Endothelial cell (in vitro differentiated cells): ENCODE measurements around the gene DEAF1. TPM values are rescaled to one million over a fixed set of nuclear protein-coding genes. Genes with fewer than 3 reads are reported as not detected.
"Not testable (repeated sequence)": the region's sequence is repeated elsewhere in the genome, so short reads cannot be mapped to it uniquely, and the experiment has no call there.

Experiments used
- DNase-seq: peaks from one replicate; pipeline ENCODE4 v3.0.0; 2021; ENCODE audit warnings: low spot score
- H3K27ac Mint-ChIP-seq: one replicate; pipeline ENCODE4 v1.8.0; 2021; ENCODE audit warnings: mixed read lengths, inconsistent platforms; ENCODE audit not compliant: unreplicated experiment
- H3K27me3 Mint-ChIP-seq: one replicate; pipeline ENCODE4 v1.8.0; 2021; ENCODE audit warnings: mild to moderate bottlenecking, moderate library complexity, mixed read lengths, inconsistent platforms; ENCODE audit not compliant: unreplicated experiment
- H3K36me3 Mint-ChIP-seq: one replicate; pipeline ENCODE4 v1.8.0; 2021; ENCODE audit warnings: mild to moderate bottlenecking, low read depth, mixed read lengths, inconsistent platforms; ENCODE audit not compliant: unreplicated experiment
- H3K4me1 Mint-ChIP-seq: one replicate; pipeline ENCODE4 v1.8.0; 2021; ENCODE audit warnings: mild to moderate bottlenecking, mixed read lengths, inconsistent platforms; ENCODE audit not compliant: unreplicated experiment
- H3K4me3 Mint-ChIP-seq: one replicate; pipeline ENCODE4 v1.8.0; 2021; ENCODE audit warnings: mild to moderate bottlenecking, mixed read lengths, inconsistent platforms; ENCODE audit not compliant: unreplicated experiment
- H3K9me3 Mint-ChIP-seq: one replicate; pipeline ENCODE4 v1.8.0; 2021; ENCODE audit warnings: mixed read lengths, inconsistent platforms; ENCODE audit not compliant: unreplicated experiment
- total RNA-seq: library from RNA; stranded (reverse); fragmentation: NEBNext Ultra II Directional; extraction: Animal tissue kit (Norgen Biotek cat#: 25700); gene quantifications from one replicate; pipeline ENCODE4 v1.2.1, GENCODE V29; 2021; ENCODE audit not compliant: unreplicated experiment
- TF ChIP-seq, protein P1 (sequence below): fragments of 200-600 bp; sonication (generic); IDR thresholded peaks from one replicate; pipeline ENCODE4 v1.5.0; 2021; ENCODE audit warnings: antibody characterized with exemption; ENCODE audit not compliant: unreplicated experiment

Gene DEAF1
- total RNA-seq, 1 donor from 2014 or later, result 118 TPM

DNA sequence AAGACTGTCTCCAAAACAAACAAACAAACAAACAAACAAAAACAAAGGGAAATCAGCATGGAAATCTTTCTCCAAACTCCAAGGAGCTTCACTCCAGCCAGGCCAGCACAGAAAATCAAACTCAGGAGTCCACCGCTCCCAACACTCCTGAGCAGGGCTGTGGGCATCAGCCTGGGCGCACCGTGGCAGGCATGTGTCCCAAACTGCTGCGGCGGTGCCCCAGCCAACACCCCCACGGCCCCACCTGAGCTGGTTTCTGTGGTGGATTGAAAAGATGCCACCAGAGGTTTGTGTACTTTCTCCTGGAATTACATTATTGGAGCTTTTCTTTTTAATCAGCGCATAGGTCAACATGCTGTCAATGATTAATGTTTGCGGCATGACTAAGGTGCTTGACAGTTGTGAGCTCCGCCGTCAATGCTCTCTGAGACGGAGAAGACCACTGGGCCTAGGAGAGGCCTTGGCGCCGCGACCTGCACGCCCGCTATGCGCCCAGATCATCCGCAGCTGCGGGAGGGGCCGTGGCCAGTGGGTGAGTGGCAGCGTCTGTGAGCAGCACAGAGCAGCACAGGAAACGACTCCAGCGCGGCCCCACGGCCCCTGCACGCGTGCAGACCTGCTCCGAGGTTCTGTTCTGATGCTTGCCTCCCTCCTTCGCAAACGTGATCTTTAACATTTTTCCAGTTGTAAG, 39.8 kb downstream of the DEAF1 start:
- no peaks in the 10 kb centered on the region for H3K9me3 Mint-ChIP-seq
- no peaks in the 10 kb centered on the region for H3K4me1 Mint-ChIP-seq
- peaks cover 11% of the 10 kb centered on the region for H3K27me3 Mint-ChIP-seq
- H3K36me3 Mint-ChIP-seq, result peaks cover 23% of the 10 kb centered on the region
- no peak for DNase-seq
- no peak overlapping the region for H3K4me3 Mint-ChIP-seq
- TF ChIP-seq, protein P1, sequence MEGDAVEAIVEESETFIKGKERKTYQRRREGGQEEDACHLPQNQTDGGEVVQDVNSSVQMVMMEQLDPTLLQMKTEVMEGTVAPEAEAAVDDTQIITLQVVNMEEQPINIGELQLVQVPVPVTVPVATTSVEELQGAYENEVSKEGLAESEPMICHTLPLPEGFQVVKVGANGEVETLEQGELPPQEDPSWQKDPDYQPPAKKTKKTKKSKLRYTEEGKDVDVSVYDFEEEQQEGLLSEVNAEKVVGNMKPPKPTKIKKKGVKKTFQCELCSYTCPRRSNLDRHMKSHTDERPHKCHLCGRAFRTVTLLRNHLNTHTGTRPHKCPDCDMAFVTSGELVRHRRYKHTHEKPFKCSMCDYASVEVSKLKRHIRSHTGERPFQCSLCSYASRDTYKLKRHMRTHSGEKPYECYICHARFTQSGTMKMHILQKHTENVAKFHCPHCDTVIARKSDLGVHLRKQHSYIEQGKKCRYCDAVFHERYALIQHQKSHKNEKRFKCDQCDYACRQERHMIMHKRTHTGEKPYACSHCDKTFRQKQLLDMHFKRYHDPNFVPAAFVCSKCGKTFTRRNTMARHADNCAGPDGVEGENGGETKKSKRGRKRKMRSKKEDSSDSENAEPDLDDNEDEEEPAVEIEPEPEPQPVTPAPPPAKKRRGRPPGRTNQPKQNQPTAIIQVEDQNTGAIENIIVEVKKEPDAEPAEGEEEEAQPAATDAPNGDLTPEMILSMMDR, result no peak
- no peak overlapping the region for H3K27ac Mint-ChIP-seq

DNA sequence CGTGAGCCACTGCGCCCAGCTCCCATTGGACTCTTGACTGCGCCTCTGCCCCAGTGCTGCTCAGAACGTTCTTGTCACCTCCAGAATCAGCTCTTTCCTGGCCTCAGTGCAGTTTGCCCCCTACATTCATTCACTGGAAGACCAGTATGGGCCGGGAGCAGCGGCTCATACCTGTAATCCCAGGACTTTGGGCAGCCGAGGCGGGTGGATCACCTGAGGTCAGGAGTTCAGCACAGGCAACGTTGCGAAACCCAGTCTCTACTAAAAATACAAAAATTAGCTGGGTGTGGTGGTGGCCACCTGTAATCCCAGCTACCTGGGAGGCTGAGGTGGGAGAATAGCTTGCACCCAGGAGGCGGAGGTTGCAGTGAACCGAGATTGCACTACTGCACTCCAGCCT, 40.6 kb downstream of the DEAF1 start:
- H3K9me3 Mint-ChIP-seq, DNase-seq, H3K4me1 Mint-ChIP-seq, H3K4me3 Mint-ChIP-seq, H3K27ac Mint-ChIP-seq: not testable (repeated sequence)
- Mint-ChIP-seq H3K36me3 (peaks cover 19% of the 10 kb centered on the region), H3K27me3 (peaks cover 14% of the 10 kb centered on the region)

DNA sequence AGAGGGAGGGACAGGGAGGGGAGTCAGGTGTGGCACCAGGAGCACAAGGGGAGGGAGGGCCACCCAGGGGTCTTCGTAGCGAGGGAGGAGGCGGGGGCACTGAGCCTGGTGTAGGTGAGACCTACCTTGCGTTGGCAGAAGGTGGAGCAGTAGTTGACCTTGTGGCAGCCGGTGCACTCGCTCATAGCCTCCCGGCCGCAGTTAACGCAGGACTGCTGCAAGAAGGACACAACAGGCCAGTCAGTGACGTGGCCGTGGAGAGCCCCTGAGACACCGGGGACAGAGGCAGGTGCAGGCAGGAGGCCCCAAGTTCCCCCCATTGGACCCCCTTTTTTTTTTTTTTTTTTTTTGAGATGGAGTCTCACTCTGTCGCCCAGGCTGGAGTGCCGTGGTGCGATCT, 41.2 kb downstream of the DEAF1 start:
- no peak overlapping the region for H3K4me3 Mint-ChIP-seq
- no peak overlapping the region for H3K27ac Mint-ChIP-seq
- TF ChIP-seq, protein P1, result no peak
- DNase-seq, result no peak
- H3K4me1 Mint-ChIP-seq, result no peaks in the 10 kb centered on the region
- no peaks in the 10 kb centered on the region for H3K9me3 Mint-ChIP-seq
- H3K36me3 Mint-ChIP-seq, result peaks cover 19% of the 10 kb centered on the region
- H3K27me3 Mint-ChIP-seq, result peaks cover 14% of the 10 kb centered on the region

DNA sequence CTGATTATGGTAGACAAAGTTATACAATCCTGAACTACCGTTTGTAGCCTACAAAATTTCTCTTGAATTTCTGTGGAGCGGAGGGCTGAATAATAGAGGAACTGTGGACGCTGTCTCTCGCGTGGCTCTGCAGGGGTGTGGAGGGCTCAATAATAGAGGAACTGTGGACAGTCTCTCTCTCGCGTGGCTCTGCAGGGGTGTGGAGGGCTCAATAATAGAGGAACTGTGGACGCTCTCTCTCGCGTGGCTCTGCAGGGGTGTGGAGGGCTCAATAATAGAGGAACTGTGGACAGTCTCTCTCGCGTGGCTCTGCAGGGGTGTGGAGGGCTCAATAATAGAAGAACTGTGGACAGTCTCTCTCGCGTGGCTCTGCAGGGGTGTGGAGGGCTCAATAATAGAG, 41.9 kb downstream of the DEAF1 start:
- H3K27me3 Mint-ChIP-seq, result peaks cover 14% of the 10 kb centered on the region
- not testable (repeated sequence) for H3K4me1 Mint-ChIP-seq, H3K27ac Mint-ChIP-seq, H3K9me3 Mint-ChIP-seq, DNase-seq, H3K4me3 Mint-ChIP-seq
- peaks cover 22% of the 10 kb centered on the region for H3K36me3 Mint-ChIP-seq

DNA sequence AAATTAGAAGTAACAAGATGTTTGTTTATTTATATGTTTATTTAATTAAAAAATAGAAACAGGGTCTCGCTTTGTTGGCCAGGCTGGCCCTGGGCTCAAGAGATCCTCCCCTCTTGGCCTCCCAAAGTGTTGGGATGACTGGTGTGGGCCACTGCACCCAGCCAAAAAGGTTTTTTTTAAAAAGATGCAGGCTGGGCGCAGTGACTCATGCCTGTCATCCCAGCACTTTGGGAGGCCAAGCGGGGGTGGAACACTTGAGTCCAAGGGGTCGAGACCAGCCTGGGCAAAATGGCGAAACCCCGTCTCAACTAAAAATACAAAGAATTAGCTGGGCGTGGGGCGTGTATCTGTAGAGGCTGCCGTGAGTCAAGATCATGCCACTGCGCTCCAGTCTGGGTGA, 44.5 kb downstream of the DEAF1 start:
- DNase-seq, result no peak
- Mint-ChIP-seq H3K36me3 (peaks cover 20% of the 10 kb centered on the region), H3K4me1 (no peaks in the 10 kb centered on the region), H3K9me3 (no peaks in the 10 kb centered on the region), H3K27me3 (peaks cover 14% of the 10 kb centered on the region), H3K27ac (no peak overlapping the region), H3K4me3 (no peak overlapping the region)
- TF ChIP-seq, protein P1, result no peak

DNA sequence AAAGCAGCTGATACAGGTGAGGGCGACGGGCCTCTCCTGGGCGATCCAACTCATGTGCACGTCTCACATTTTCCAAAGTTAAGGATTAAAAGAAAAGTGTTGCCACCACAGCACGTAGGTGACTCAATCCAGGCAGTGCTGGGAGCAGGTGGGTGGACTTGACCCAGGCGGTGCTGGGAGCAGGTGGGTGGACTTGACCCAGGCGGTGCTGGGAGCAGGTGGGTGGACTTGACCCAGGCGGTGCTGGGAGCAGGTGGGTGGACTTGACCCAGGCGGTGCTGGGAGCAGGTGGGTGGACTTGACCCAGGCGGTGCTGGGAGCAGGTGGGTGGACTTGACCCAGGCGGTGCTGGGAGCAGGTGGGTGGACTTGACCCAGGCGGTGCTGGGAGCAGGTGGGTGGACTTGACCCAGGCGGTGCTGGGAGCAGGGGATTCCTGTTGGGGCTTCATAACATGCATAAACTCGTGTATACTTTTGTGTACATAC, 47.3 kb downstream of the DEAF1 start:
- not testable (repeated sequence) for H3K4me1 Mint-ChIP-seq, H3K27ac Mint-ChIP-seq, H3K9me3 Mint-ChIP-seq, DNase-seq
- Mint-ChIP-seq H3K27me3 (peaks cover 14% of the 10 kb centered on the region), H3K4me3 (peak overlapping the region; percentile 35), H3K36me3 (peaks cover 13% of the 10 kb centered on the region)
